Caco-2 (cell line): ENCODE results near the gene MRPL38. TPM values are rescaled to one million over a fixed set of nuclear protein-coding genes. Genes with fewer than 3 reads are reported as not detected.

Experiments
- BruUV-seq: library from RNA; stranded (reverse); fragments of 400-500 nt; replicated peaks from 2 replicates; lab custom pipeline; 2021; lab: Mats Ljungman, UMichigan
- CTCF ChIA-PET: fragments of 300-600 bp; sonication (Branson Sonifier 250); formaldehyde crosslinking; loops from one replicate; lab custom pipeline; 2022; ENCODE audit warnings: antibody characterized with exemption; lab: Charles Lee
- POLR2A ChIA-PET: fragments of 300-600 bp; sonication (Branson Sonifier 250); formaldehyde crosslinking; loops from one replicate; lab custom pipeline; 2022; ENCODE audit warnings: antibody characterized with exemption; lab: Charles Lee
- DNase-seq, 2 experiments: peaks; one replicate each; pipeline versions ENCODE4 v3.0.0 to v3.0.0-alpha.2; 2020 to 2022
- H3K27me3 ChIP-seq: replicated peaks from 2 replicates; pipeline ENCODE4 v1.6.0; 2011; ENCODE audit warnings: low read length; ENCODE audit not compliant: control insufficient read depth, insufficient read depth
- H3K36me3 ChIP-seq: 2 replicates; pipeline ENCODE4 v1.5.1; 2011; ENCODE audit warnings: low read length; ENCODE audit not compliant: control insufficient read depth, insufficient read depth
- H3K4me1 ChIP-seq: fragments of 250-450 bp; sonication (Bioruptor Pico); 2 replicates; pipeline ENCODE4 v1.5.1; 2020; ENCODE audit warnings: mild to moderate bottlenecking
- H3K4me3 ChIP-seq: 2 replicates; pipeline ENCODE4 v1.5.1; 2011; ENCODE audit warnings: low read depth, mild to moderate bottlenecking, control low read depth, low read length
- H3K9me3 ChIP-seq: fragments of 250-450 bp; sonication (Bioruptor Pico); 2 replicates; pipeline ENCODE4 v1.5.1; 2020; ENCODE audit warnings: mild to moderate bottlenecking, moderate library complexity
- H3K27ac Mint-ChIP-seq: one replicate; pipeline ENCODE4 v1.8.0; 2022; ENCODE audit warnings: mixed read lengths; ENCODE audit not compliant: unreplicated experiment
- H3K27me3 Mint-ChIP-seq: one replicate; pipeline ENCODE4 v1.8.0; 2022; ENCODE audit warnings: mixed read lengths; ENCODE audit not compliant: insufficient read depth, unreplicated experiment
- H3K36me3 Mint-ChIP-seq: one replicate; pipeline ENCODE4 v1.8.0; 2022; ENCODE audit warnings: mild to moderate bottlenecking, mixed read lengths; ENCODE audit not compliant: insufficient read depth, unreplicated experiment
- H3K4me1 Mint-ChIP-seq: one replicate; pipeline ENCODE4 v1.8.0; 2022; ENCODE audit warnings: low read depth, mixed read lengths; ENCODE audit not compliant: unreplicated experiment
- H3K4me3 Mint-ChIP-seq: one replicate; pipeline ENCODE4 v1.8.0; 2022; ENCODE audit warnings: mild to moderate bottlenecking, moderate library complexity, mixed read lengths; ENCODE audit not compliant: unreplicated experiment
- H3K9me3 Mint-ChIP-seq: one replicate; pipeline ENCODE4 v1.8.0; 2022; ENCODE audit warnings: mixed read lengths; ENCODE audit not compliant: unreplicated experiment
- CTCF ChIP-seq, 2 experiments: fragments of 200-600 bp in 1 of 2; IDR thresholded peaks; 1 replicate in 1 of 2; 2 replicates in 1 of 2; pipeline versions ENCODE4 v1.5.1 to v1.8.0; 2011 to 2022; ENCODE audit warnings: antibody characterized with exemption in 1 of 2, control low read depth in 1 of 2, inconsistent platforms in 1 of 2, low read depth in 1 of 2, low read length in 1 of 2, mild to moderate bottlenecking in 1 of 2, moderate library complexity in 1 of 2; ENCODE audit not compliant: insufficient read depth in 1 of 2, severe bottlenecking in 1 of 2, unreplicated experiment in 1 of 2
- intact Hi-C: fragments of 100-400 bp; cut with micrococcal nuclease; formaldehyde crosslinking; loops from one replicate; pipeline ENCODE4 v1.10.0; 2022; ENCODE audit not compliant: unreplicated experiment
- total RNA-seq: library from RNA; stranded (reverse); gene quantifications from 2 replicates; pipeline ENCODE4 v1.2.3, GENCODE V29; 2022

The MRPL38 gene
- total RNA-seq, 1 experiment from 2014 or later, result 163 TPM

DNA sequence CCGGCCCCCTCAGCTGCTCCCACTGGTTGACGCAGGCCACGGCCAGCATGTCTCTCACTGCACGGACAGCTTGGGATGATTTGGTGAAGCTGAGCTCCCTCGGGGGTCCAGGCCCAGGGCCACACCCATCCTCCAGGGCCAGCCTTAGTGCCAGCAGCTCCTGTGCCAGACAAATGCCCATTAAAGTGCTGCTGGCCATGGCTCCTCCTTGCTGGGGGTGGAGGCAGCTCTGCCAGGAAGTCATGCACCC is 28.8 kb downstream of the MRPL38 start:
- BruUV-seq, result no TSS peak

DNA sequence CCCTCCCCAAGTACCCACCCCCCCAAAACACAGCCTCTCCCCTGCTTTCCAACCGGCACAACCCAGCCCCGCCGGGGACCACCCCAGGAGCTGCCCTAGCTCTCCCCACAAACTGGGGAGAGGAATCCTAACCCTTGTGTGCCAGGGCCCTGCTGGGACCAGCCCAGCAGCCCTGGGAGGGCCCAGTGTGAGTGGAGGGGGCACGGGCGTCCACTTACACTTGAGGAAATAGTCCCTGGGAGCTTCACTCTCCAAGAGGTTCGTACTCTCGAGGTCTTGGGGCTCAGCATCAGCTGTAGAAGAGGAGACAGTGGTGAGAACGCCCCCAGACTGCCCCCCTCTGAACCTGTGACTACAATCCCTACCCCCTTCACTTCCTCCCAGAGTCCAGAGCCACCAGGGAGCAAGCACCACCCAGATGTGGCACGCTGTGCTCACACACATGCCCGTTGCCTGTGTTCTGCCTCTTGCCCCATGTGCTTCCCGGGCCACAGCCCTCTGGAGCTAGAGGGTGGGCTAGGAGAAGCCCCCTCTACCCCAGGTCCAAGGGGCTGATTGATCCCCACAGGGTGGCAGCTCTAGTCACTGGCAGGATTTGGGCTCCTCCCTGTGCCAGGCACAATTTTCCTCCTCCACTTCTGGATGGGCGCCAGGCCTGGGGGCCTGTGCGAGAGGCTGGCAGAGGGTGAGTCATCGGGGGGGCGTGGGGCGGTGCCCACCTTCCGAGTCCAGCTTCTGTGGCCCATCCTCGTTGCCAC is 29.3 kb downstream of the MRPL38 start:
- Histone ChIP-seq H3K9me3 (no peaks in the 10 kb centered on the region), H3K27me3 (no peaks in the 10 kb centered on the region; the same call in 1 of the 2 replicates), H3K36me3 (no peaks in the 10 kb centered on the region), H3K4me3 (no peak overlapping the region), H3K4me1 (peaks cover 22% of the 10 kb centered on the region)
- Mint-ChIP-seq H3K36me3 (no peaks in the 10 kb centered on the region), H3K27me3 (no peaks in the 10 kb centered on the region), H3K4me3 (no peak overlapping the region), H3K9me3 (no peaks in the 10 kb centered on the region), H3K27ac (no peak overlapping the region), H3K4me1 (peaks cover 12% of the 10 kb centered on the region)
- DNase-seq, result no peak
- ChIA-PET POLR2A (no interaction called here), CTCF (interaction anchor here (0.6 to 1.5 kb wide), 2 partner anchors 15 to 21 kb away, joined by 3 to 5 read pairs; partner anchors contain the start of gene TRIM65)
- intact Hi-C loops, result no loop called here
- BruUV-seq, result no TSS peak
- no peak for TF ChIP-seq CTCF (IDR thresholded peaks at IDR 0.05; ENCODE audit: insufficient read depth in 1 of 2, low read depth in 1 of 2, low read length in 1 of 2, severe bottlenecking in 1 of 2, unreplicated experiment in 1 of 2)

More for the DNA sequence above, 28.8 kb downstream of the MRPL38 start:
- no peak for DNase-seq
- Histone ChIP-seq H3K27me3 (no peaks in the 10 kb centered on the region; the same call in 1 of the 2 replicates), H3K36me3 (no peaks in the 10 kb centered on the region), H3K9me3 (no peaks in the 10 kb centered on the region), H3K4me3 (no peak overlapping the region), H3K4me1 (peaks cover 22% of the 10 kb centered on the region)
- Mint-ChIP-seq H3K4me1 (peaks cover 12% of the 10 kb centered on the region), H3K27me3 (no peaks in the 10 kb centered on the region), H3K9me3 (no peaks in the 10 kb centered on the region), H3K36me3 (no peaks in the 10 kb centered on the region), H3K4me3 (no peak overlapping the region), H3K27ac (no peak overlapping the region)
- ChIA-PET POLR2A (no interaction called here), CTCF (interaction anchor here (0.6 to 1.5 kb wide), 2 partner anchors 16 to 21 kb away, joined by 3 to 5 read pairs; partner anchors contain the start of gene TRIM65)
- intact Hi-C loops, result no loop called here
- TF ChIP-seq CTCF (IDR thresholded peaks at IDR 0.05; ENCODE audit: insufficient read depth in 1 of 2, low read depth in 1 of 2, low read length in 1 of 2, severe bottlenecking in 1 of 2, unreplicated experiment in 1 of 2), result no peak

DNA sequence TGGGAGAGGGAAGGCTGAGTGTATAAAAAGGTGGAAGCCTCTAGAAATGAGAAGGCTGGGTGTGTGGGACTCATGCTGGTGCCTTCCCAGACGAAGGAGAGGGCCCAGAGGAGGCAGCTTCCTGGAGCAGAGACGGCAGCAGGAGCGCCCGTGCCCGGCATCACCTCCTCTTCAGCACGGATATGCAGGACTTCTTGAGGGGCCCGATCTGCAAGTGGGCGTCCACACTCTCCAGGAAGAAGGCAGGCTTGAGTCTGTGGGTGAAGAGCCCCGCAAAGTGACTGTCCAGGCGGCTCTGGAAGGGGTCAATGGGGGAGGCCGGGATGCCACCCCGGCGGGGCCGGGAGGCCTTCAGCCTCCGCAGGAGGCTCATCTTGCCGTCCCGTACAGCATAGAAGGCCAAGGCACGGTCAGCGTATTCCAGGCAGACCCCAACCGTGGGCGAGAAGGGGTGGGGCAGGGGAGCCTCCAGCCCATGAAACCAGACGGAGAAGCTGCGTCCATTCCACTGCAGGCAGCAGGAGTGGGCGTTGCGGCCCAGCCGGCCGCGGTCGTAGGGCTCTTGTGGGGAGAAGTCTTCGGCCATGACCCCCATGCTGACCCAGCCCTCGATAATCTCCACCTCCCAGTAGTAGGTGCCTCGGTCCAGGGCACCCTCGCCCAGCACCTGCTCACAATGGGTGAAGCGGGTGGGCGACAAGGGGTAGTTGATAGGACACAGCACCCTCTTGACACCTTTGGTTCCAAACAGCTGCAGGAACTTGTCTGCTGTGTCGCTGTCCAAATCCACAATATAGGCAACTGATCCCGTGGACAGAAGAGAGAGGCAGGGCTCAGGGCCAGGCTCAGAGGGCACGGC is 30.1 kb downstream of the MRPL38 start:
- Histone ChIP-seq H3K4me3 (no peak overlapping the region), H3K36me3 (no peaks in the 10 kb centered on the region), H3K9me3 (no peaks in the 10 kb centered on the region), H3K4me1 (peaks cover 22% of the 10 kb centered on the region), H3K27me3 (no peaks in the 10 kb centered on the region)
- no peak for TF ChIP-seq CTCF (IDR thresholded peaks at IDR 0.05; ENCODE audit: insufficient read depth in 1 of 2, low read depth in 1 of 2, low read length in 1 of 2, severe bottlenecking in 1 of 2, unreplicated experiment in 1 of 2)
- H3K9me3 Mint-ChIP-seq, result no peaks in the 10 kb centered on the region
- no peaks in the 10 kb centered on the region for H3K36me3 Mint-ChIP-seq
- no peak for DNase-seq
- H3K27ac Mint-ChIP-seq, result no peak overlapping the region
- ChIA-PET CTCF (no interaction called here), POLR2A (interaction anchor here (0.9 kb wide), 1 partner anchor 94 kb away, joined by 3 read pairs; no protein-coding TSS in a partner anchor)
- intact Hi-C loops, result no loop called here
- H3K27me3 Mint-ChIP-seq, result no peaks in the 10 kb centered on the region
- BruUV-seq, result no TSS peak
- H3K4me1 Mint-ChIP-seq, result peaks cover 12% of the 10 kb centered on the region
- no peak overlapping the region for H3K4me3 Mint-ChIP-seq
